ENCODE results near the gene GCLM. TPM values are rescaled to one million over a fixed set of nuclear protein-coding genes. Genes with fewer than 3 reads are reported as not detected.

GCLM gene
- total and polyA plus RNA-seq, 9 of the 15 experiments (the other 6 are each of a cell fraction or from before 2014, with no cell fraction given): 9.3 to 71.6 (median 24.5) TPM

GRCh38 chr1:93878501-93878888 is 30.7 kb downstream of the GCLM start (continued):
- TF ChIP-seq NR2C2 (CRISPR knock-in tag; IDR thresholded peaks at IDR 0.05): no peak
- peak; percentile 36; the same call in 1 of the 2 replicates for TF ChIP-seq NR2C2 (tag; IDR thresholded peaks at IDR 0.05)
- peak; percentile 73 for TF ChIP-seq RFX1 (IDR thresholded peaks at IDR 0.05)
- TF ChIP-seq TRIM28 (IDR thresholded peaks at IDR 0.05): no peak
- no peak for TF ChIP-seq GMEB1 (CRISPR knock-in tag; IDR thresholded peaks at IDR 0.05)
- TF ChIP-seq ZNF133 (CRISPR knock-in tag; IDR thresholded peaks at IDR 0.05): no peak
- TF ChIP-seq PREB (CRISPR knock-in tag; IDR thresholded peaks at IDR 0.05): no peak
- TF ChIP-seq SMARCA4 (IDR thresholded peaks at IDR 0.05): 0 out of 2 replicates have a peak, but pooled peaks have one; percentile 26
- peak in 1 of 2 experiments; percentile 39; a peak in 1 of 4 replicates for TF ChIP-seq SRF (CRISPR knock-in tag; IDR thresholded peaks at IDR 0.05)
- TF ChIP-seq NFIC (IDR thresholded peaks at IDR 0.05): peak; percentile 93
- peak; percentile 36 for TF ChIP-seq TBP (optimal IDR thresholded peaks at IDR 0.05; ENCODE audit: low read depth, low read length)
- peak; percentile 65 for TF ChIP-seq MAFG (tag; conservative IDR thresholded peaks at IDR 0.05)
- TF ChIP-seq FOSL1 (tag; conservative IDR thresholded peaks at IDR 0.05): peak; percentile 81
- TF ChIP-seq TFE3 (CRISPR knock-in tag; IDR thresholded peaks at IDR 0.05): no peak
- TF ChIP-seq ZNF511 (CRISPR knock-in tag; IDR thresholded peaks at IDR 0.05): 0 out of 2 replicates have a peak, but pooled peaks have one; percentile 6
- TF ChIP-seq GTF2B (IDR thresholded peaks at IDR 0.05; ENCODE audit: extremely low read depth, insufficient read length): no peak
- TF ChIP-seq MNT (conservative IDR thresholded peaks at IDR 0.05): peak in 1 of 2 experiments; percentile 71; a peak in 1 of 4 replicates

All from K562 (cell line).